ENCODE measurements around the gene SLC1A2. TPM values are rescaled to one million over a fixed set of nuclear protein-coding genes. Genes with fewer than 3 reads are reported as not detected.

SLC1A2 gene
- polyA plus RNA-seq, 1 donor = 0.47 TPM

DNA sequence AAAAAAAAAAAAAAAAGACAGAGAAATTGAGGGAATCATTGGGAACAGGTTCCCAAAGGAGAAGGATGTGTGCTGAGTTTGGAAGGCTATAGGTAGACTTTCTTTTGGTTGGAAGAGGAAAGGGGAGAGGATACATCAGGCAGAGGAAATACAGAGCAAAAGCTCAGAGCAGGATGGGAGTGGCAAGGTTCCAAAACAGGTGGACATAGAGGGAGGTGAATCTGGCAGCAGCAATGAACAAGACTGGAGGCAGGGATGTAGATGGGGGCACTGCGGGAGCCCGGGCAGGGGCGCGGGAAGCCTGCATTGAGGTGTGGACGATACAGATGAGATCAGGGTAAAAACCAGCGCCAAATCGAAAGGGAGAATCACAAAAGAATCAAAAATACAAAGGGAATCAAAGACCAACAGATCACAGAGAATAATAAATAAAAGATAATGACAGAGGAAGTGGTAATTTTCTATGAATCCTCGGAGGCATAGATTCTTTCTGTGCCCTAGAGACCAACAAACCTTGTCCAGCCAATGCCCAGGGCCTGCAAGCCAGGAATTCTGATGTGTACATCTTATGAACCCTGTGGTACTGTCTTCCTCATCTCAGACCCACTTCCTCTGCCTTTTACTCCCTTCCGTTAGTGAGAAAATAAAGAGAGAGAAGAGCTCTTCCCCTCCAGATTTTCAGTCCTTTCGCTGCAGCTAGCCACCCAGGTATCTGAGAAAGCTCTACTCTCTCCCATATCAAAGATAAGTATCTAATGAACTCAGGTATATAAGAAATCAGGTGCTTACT is 70.3 kb downstream of the SLC1A2 start:
- no peak for DNase-seq

DNA sequence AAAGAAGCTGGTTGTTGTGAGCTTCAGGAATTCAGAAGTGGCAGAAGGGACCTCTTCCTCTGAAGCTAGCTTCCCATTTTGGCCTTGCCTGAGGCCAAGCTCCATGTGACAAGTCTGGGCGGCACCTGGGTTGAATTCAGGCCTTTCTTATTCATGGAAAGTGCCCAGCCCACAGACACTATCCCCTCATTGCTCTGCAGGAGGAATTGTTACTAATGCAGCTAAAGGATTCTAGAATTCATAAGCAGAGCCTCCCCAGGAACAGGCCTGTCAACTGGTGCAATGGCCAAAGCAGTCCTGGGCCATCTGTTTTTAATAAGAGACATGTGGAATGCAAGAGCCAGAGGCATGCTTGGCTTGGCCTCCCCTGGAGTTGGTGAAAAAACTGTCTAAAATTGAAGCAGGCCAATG is 71.4 kb downstream of the SLC1A2 start:
- no peak for DNase-seq

DNA sequence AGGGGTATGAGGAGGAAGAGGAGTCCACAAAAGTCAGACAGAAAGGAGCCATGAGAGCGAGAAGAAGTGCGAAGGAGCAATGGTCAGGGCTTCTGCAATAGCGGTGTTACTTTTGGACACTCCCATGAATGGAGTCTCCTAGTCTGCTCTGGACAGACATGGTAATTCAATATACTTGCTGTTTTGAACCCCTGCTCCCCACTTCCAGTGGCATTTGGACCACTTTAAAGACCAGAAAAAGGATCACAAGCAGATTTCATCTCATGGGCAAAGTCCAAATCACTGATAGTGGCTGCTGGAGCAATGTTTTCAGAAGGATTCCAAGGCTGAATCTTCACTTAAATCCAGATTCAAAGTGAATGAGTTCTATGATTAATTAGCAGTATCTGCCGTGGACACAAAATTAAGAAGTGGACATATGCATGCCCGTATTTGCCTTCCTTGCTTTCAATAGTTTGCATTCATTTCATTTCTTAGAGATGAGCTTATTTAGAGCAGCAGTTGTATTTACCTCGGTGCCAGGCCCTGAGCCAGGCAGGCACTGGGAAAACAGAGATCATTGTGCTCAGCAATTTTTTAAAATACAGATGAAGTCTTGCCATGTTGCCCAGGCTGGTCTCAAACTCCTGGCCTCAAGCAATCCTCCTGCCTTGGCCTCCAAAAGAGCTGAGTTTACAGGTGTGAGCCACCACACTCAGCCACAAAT is 72.0 kb downstream of the SLC1A2 start:
- no peak for DNase-seq

DNA sequence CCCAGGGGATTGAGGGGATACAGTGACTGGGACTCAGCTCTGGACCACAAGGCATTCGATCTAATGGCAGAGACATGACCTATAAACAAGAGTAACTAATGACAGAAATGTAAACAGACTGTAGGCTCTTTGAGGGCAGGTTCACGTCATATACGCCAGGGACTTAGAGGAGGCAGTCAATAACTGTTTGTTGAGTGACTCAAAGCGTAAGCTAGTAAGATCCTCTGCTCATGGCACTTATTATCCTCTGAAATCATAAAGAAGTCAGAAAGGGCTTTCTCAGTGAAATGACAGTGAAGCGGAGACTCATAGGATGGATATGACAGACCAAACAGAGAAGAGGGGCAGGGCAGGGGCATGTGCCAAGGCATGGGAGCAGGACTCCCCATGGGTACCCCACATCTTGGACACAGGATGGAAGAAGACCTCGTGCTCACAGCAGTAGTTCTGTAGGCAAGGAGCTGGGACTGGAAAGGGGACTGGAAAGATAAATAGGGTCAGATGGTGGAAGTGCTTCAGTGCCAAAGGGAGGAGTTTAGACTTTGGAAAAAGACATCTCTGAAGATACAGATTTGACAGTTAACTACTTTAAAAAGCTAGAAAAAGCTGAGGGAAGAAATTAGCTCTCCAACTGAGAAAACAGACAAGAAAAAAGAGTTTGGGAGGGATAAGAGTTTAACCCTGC is 72.7 kb downstream of the SLC1A2 start:
- no peak for DNase-seq

DNA sequence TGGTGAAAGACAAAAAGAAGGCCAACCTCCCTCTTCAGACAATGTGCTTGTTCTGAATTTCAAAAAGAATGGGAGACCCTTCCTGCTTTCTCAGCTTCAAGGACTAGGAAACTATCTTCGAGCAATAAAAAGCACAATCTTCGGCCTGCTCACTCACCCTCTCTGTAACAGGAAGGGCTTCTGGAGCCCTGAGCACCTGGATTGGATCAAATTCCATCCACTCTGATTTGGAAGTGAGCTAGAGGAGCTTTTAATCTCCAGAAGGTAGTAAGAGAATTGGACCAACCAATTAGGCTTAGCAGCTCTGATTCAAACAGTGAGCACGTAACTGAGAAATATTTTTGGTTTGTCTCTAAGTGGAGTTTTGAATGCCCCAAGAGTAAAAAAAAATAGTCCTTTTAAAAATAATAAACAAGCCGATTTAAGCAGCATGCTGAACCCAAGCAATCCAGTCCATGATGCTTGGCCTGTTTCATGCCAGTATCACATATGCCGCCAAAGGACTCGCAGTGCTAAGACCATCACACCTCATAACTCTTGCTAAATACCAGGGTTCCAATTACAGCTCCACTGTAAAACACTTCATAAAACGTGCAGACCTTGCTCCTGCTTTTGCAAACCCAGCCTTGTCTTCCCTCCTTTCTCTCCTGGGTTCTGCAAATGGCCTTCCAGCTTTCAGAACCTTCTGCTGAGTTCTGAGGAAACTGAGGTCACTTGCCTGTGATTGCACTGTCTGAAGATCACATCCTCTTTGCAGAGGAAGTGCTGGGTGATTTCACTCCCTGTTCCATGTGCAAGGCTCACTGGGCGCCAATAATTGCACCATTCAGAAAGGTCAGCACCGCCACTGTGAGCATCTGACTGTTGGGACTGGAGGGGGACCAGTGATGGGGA is 74.4 kb downstream of the SLC1A2 start:
- DNase-seq = peak; percentile 53

DNA sequence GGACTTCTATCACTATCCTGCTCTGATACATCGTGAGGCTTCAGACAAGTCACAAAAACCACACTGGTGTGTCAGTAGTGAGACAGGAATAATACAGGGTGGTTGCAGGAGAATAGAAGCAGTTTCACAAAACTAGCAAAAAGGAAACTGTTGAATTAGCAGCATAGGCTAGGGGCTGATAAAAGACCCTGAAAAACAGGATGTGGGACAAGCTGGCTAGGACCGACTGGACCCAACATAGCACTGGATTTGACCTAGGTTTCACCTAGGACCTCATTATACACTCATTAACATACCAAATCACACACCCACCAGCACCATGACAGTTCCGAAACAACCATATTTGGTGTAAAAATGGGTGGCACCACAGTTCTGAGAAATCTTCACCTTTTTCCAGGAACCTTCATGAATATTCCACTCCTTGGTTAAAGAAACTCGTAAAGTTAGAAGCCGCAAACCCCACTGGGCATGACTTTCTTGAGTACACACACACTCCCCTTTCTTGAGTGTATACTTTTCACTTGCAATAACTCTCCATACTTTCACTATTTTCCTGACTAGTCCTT is 76.2 kb downstream of the SLC1A2 start:
- DNase-seq = no peak

DNA sequence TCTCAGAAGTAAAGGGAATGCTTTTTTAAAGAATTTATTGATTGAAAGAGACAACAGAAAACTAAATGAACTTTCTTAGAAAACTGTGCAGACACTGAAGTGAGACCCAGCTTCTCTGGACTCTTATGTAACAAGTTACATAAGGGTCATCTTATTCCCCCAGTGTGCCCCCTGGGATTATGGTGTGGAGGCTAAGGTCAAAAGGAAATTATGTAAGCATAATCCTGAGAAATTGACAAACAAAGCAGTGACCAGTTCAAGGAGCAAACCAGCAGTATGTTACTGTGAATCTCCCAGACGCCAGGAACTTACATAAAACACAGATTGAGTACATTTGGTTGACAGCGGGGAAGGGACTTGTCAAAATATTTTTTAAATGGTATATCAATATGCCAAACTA is 78.6 kb downstream of the SLC1A2 start:
- DNase-seq = no peak

DNA sequence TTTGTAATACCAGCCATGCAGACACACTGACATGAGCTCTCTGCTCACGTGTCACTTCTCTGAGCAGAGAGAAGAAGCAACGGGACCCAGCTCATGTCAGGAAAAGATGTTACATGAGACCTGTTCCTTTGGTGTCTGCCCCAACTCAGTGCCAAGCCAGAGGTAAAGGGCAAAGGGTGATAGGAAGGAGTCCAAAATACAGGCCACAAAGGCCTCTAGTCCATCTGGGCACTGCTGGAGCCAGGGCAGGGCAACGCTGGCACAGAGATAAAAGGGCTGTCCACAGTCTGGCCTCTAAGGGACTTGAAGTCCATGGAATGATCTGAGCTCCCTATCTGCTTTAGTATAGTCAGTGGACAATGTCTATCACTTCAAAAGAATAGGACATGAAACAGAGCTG is 79.3 kb downstream of the SLC1A2 start:
- no peak for DNase-seq

DNA sequence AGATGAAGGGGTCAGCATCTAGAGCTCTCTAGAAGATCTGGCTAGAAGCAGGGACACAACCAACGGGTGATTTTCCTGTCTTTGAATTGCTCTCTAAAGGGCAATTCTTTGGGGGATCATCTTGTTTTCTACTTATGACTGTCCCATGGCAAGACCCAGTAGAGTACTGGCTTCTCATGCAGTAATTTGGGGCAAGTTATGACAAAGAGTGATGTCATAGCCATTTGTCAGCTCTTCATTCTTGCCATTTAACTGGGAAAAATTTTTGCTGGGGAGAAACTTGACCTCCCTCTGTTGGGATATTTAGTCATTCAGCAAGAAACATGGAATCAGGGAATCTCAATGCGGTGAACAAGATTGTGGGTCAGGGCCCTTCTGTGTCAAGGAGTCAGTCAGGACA is 80.4 kb downstream of the SLC1A2 start:
- DNase-seq = no peak

DNA sequence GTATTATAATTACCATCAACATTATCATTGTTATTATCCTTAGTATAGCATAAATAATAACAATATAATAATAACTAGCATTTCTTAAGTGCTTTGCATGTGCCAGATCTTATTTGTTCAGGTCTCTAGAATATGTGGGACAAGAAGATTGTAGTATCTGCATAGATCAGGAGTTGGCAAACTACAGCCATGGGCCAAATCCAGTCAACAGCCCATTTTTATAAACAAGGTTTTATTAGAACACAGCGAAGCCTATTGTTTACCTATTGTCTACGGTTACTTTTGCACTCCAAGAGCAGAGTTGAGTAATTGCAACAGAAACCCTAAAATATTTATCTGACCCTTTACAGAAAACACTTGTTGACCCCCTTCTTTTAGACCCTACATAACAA is 81.4 kb downstream of the SLC1A2 start:
- no peak for DNase-seq

DNA sequence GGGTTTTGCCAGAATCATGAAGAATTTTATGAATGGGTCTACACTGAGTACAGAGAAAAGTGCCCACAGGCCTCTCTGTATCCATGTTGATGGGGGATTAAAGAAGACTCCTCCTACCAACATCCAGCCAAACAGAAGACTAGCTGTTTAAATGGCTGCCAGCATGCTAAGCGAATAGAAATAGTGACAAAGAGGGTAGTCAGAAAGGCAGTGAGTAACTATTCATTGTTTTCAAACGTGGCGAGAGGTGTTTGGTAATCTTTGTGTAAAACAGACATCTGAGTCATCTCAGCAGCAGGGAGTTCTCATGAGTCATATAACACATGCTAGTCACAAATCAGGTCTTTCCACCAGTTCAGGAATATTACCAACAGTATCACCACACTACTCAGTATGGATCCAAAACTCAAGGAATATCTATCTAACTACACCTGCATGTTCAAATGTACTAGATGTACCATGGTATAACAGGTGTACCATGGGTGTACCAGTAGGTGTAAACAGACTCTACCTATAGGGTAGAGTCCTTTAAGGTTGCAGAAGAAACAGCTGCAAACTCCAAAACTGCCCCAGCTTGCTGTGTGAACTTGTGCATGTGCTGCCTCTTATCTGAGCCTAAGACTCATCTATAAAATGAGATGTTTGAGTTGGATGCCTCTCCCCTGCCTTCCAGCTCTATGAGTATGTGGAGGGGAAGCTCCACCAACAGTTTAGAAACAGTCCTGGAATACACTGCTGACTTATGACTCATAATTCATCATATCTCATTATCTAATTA is 82.0 kb downstream of the SLC1A2 start:
- no peak for DNase-seq

DNA sequence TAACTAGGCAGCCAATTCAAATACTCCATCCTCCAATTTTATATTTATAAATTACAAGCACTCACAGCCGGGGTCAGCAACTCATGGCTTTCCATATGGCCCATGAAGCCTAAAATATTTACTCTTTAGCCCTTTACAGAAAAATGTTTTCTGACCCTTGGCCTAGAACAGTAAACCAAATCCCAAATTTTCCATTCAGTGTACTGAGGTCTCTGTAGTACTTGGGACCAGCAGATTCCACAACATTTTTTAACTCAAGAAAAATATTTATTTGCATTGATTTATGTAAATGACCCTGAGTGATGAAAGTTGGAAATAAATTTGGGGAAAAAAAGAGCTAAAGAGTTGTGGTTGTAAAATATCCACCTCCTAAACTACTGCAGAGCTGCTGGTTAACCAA is 82.6 kb downstream of the SLC1A2 start:
- peak; percentile 19 for DNase-seq

DNA sequence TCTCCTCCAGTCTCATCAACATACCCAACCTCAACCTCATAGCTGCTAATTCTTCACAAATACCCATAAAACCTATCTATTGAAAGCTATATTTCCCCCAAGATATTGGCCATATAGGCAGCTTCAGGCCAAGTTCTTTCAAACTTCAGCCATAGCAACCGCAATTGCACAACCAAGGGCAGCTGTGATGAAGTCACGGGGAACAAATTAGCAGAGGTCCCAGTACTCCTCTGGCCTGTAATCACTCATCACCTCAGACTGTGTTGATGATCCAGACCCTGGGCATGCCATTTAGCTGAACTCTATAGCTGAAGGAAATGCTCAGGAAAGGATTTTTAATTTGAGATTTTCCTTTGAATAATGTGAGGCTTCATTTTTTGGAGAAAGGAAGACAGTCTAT is 84.1 kb downstream of the SLC1A2 start:
- DNase-seq = no peak

DNA sequence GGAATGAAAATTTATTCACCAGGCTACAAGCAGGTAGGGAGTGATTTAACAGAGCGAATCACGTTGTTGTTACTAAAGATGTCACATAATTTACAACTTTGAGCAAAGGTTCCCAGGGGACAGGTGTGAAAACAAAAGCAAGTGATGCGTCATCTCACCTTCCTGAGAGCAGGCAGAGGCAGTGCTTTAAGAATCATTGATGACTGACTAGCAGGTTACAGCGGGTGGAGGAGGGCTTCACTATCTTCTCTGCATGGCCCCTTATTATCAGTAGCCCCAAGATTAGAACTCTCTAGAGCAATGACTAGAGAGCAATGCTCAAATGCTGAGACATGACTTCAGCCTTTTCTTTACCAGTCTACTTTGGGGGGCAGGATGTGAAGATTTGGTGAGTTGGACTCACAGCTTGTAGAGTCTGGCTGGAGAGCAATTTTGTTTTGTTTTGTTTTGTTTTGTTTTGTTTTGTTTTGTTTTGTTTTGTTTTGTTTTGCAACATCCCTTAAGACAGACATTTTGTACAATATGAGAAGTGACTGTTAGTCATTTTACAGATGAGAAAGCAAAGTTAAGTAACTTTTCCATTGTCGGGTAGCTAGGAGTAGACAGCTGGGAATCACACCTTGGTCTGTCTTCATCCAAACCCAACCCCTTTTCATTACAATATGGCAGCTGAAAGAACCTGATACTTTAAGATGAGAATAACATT is 84.8 kb downstream of the SLC1A2 start:
- no peak for DNase-seq

DNA sequence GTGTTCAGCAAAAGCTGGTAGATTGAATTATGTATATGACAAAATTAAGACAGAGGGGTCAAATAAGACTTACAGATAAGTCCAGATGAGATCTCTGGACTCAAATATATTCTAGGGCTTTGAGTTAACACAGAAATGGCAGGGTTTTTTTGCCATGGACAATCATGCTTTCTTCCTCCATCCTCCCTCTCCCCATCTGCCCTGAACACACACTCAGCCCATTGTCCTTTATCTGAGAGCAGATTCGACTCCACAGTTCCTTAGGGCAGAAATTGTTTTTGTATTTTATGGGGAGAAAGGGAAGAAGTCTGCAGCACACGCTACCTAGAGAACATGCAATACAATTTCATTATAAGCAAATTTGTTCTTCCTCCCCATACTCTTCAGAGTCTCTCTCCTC is 86.8 kb downstream of the SLC1A2 start:
- no peak for DNase-seq

DNA sequence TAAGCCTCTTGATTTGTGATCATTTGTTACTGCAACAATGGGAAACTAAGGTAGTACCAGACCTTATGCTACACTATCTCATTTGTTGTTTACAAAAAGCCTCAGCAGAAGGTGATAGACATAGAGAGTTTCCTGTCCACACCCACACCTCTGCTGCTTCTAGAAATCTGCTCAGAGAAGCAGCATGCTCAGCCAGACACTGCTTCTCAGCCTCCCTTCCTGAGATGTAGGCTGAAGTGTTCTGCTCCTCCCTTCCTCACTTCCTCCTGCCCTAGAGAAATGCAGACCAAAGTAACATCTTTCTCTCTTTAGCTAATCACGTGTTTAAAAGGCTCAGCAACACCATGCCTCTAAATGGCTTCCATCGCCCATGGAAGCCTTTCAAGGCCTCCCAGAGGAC is 88.4 kb downstream of the SLC1A2 start:
- no peak for DNase-seq

DNA sequence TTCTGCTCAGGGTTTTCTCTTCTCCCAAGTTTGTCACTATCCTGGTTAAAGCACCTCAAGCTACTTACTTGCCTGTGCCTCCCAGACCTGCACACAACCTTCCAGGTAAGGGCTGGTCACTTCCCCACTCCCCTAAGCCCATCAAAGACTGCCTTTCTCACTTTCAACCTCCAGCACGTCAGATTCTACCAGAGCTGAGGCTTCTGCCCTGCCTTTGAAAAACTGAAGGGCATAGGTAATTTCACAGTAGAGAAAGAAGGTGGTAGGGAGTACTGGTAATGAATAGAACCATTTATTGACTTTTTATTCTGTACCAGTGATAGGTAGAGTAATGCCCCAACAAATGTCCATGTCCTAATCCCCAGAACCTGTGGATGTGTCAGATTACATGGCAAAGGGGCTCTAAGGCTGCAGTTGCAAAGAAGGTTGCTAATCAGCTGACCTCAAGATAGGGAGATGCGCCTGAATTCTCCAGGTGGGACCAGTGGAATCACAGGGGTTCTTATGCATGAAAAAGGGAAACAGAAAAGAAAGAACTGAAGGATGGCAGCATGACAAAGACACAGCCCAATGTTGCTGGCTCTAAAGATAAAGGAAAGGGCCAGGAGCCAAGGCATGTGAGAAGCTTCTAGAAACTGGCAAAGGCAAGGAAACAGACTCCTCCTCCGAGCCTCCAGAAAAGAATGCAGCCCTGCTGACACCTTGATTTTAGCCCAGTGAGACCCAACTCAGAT is 89.0 kb downstream of the SLC1A2 start:
- no peak for DNase-seq

DNA sequence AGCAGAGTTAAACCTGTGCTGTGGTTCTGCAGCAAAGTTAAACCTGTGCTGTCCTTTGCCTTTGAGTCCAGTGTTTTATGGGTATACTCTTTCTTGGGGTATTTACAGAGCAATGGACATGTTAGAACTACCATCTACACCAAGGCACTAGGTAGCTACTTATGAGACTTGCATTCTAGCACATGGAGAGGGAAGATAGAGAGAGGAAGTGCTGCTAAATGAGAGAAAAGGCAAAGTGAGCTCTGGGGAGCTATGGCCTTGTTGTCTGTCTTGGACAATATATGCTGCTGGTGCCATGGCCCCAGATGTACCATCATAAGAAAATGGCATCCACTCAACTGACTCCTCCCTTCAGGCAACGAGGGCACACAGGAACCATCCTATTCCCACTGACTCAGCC is 91.5 kb downstream of the SLC1A2 start:
- DNase-seq = no peak

DNA sequence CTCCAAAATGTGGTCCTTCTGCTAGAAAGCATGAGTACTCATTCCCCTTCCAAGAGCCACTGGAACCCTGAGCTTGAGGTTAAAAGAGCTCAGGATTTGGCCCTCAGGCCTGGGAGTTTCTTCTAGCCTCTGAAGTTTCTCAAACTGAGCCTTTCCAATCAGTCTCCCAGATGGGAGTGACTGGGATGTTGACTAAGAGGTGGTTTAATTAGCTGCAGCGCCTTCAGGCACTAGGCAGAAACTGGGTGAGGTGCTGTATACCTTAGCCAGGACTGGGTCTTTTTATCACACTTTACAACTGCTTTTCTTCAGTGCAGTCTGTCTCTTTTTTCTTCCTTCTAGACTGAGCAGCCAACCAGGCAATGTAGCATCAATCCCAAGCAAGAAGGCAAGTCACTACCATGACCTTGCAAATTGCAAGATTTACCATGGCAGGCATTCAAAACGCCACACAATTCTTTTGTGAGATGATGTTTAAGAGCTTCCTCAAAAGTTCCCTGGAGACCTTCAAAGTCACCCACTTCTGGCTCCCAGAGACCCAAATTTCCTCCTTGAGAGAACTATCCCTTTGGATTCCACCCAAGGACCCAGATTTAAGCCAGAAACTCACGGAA is 93.0 kb downstream of the SLC1A2 start:
- no peak for DNase-seq

Data from left kidney (tissue), 2 donors.